Natural killer cell (primary cell): Measurements from ENCODE around the gene NDUFAF5. TPM values are rescaled to one million over a fixed set of nuclear protein-coding genes. Genes with fewer than 3 reads are reported as not detected.

Source experiments
- ATAC-seq, 3 donors: fragments of 150-1000 bp in 2 of 3; fragments of 200-7000 bp in 1 of 3; cut with Tn5 transposase; 1 replicate in 1 of 3; 2 replicates in 2 of 3; pipeline ENCODE4 v1.10.0; 2021; ENCODE audit warnings: mild to moderate bottlenecking in 2 of 3, moderate library complexity in 2 of 3
- DNase-seq, 2 donors: peaks; one replicate each; pipeline versions ENCODE4 v3.0.0 to v3.0.0-alpha.2; 2013 to 2021; ENCODE audit warnings: mixed read lengths in 1 of 2
- H3K27ac ChIP-seq: one replicate; pipeline ENCODE4 v1.5.1; 2013; ENCODE audit warnings: mild to moderate bottlenecking, low read length
- H3K27me3 ChIP-seq: one replicate; pipeline ENCODE4 v1.6.1; 2013; ENCODE audit warnings: low read length; ENCODE audit not compliant: control insufficient read depth, insufficient read depth
- H3K36me3 ChIP-seq: one replicate; pipeline ENCODE4 v1.6.1; 2013; ENCODE audit warnings: low read length; ENCODE audit not compliant: control insufficient read depth, insufficient read depth
- H3K4me1 ChIP-seq: one replicate; pipeline ENCODE4 v1.6.1; 2013; ENCODE audit warnings: low read length; ENCODE audit not compliant: control insufficient read depth, insufficient read depth
- H3K4me3 ChIP-seq: one replicate; pipeline ENCODE4 v1.5.1; 2013; ENCODE audit warnings: low read length
- H3K9me3 ChIP-seq: one replicate; pipeline ENCODE4 v1.6.1; 2013; ENCODE audit warnings: low read length; ENCODE audit not compliant: control insufficient read depth, insufficient read depth
- H3K27ac Mint-ChIP-seq, 2 donors: one replicate each; pipeline ENCODE4 v1.8.0; 2022; ENCODE audit warnings: mild to moderate bottlenecking in 2 of 2, mixed read lengths in 2 of 2, moderate library complexity in 1 of 2
- H3K27me3 Mint-ChIP-seq, 2 donors: one replicate each; pipeline ENCODE4 v1.8.0; 2022; ENCODE audit warnings: low read depth in 2 of 2, mixed read lengths in 2 of 2
- H3K36me3 Mint-ChIP-seq: one replicate; pipeline ENCODE4 v1.8.0; 2022; ENCODE audit warnings: mixed read lengths
- H3K4me1 Mint-ChIP-seq, 2 donors: one replicate each; pipeline ENCODE4 v1.8.0; 2022; ENCODE audit warnings: mixed read lengths in 2 of 2
- H3K4me3 Mint-ChIP-seq: one replicate; pipeline ENCODE4 v1.8.0; 2022; ENCODE audit warnings: mild to moderate bottlenecking, moderate library complexity, mixed read lengths
- H3K9me3 Mint-ChIP-seq, 2 donors: one replicate each; pipeline ENCODE4 v1.8.0; 2022; ENCODE audit warnings: mixed read lengths in 2 of 2
- CTCF ChIP-seq: fragments of 200-600 bp; IDR thresholded peaks from one replicate; pipeline ENCODE4 v1.8.0; 2022; ENCODE audit warnings: antibody characterized with exemption
- WGBS: methylation state at CpG from one replicate; pipeline ENCODE4 v1.1.7; 2013; ENCODE audit warnings: missing lambda C conversion rate; ENCODE audit not compliant: insufficient coverage; 5-methylcytosine and 5-hydroxymethylcytosine counted together
- intact Hi-C: fragments of 100-400 bp; cut with micrococcal nuclease; formaldehyde crosslinking; loops from one replicate; pipeline ENCODE4 v1.14.2; 2022
- total RNA-seq, 4 donors: library from RNA; stranded (reverse); fragments of 120-200 nt in 1 of 4; gene quantifications; one replicate each; pipeline versions ENCODE4 v1.2.3 to v1.2.4, GENCODE V29; 2013 to 2022

NDUFAF5 gene
- total RNA-seq, 3 donors from 2014 or later (not counting 1 experiment from before 2014, with no cell fraction given) = 63.4 to 75.9 (median 63.7) TPM

DNA sequence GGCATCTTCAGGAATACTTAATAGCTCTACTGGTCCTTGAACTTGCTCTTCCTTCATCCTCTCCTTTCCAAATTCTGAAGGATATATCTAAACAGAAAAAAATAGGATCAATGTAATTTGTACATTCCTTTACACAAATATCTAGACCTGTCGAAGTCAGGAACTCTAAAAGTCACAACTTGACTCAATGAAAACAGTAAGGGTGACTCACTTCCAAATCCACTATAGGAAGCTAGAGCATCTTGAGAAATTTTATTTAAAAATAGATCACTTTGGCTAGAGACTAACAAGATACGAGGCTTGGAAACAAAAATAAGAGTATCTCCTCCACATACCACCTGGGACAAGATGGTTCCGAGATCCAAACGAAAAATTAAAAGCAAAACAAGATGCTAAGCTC lies 12.3 kb upstream of the NDUFAF5 start:
- Mint-ChIP-seq H3K4me1 (peaks cover 0 to 5% of the 10 kb centered on the region in 2 donors), H3K4me3 (no peak overlapping the region), H3K27ac (no peak overlapping the region), H3K9me3 (no peaks in the 10 kb centered on the region), H3K27me3 (no peaks in the 10 kb centered on the region), H3K36me3 (peaks cover 12% of the 10 kb centered on the region)
- TF ChIP-seq CTCF = no peak
- Histone ChIP-seq H3K9me3 (no peaks in the 10 kb centered on the region), H3K36me3 (peaks cover 70% of the 10 kb centered on the region), H3K4me1 (no peaks in the 10 kb centered on the region), H3K27me3 (no peaks in the 10 kb centered on the region), H3K27ac (no peak overlapping the region), H3K4me3 (no peak overlapping the region)
- 87% methylated on average over 4 of the region's 4 CpGs for WGBS
- intact Hi-C loops = no loop called here
- no peak for ATAC-seq
- DNase-seq = no peak

DNA sequence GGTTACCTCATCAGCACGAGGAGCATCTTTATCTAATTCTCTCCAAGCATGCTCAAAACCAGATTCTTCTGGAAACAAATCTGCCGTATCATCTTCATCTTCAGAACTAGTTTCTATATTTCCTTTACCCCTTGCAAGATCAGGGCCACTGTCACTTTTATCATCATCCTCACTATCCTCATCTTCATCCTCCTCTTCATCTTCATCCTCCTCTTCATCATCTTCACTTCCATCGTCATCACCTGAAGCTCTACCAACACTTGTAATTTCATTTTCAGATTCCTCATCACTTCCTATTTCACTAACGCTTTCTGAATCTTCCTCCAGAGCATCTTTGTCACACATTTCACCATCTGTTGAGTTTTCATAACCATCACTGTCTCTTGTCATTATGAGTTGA lies 9.0 kb upstream of the NDUFAF5 start:
- peaks cover 0 to 12% of the 10 kb centered on the region in 2 donors for H3K4me1 Mint-ChIP-seq
- no peak for DNase-seq
- intact Hi-C loops = no loop called here
- H3K36me3 Mint-ChIP-seq = peaks cover 12% of the 10 kb centered on the region
- no peak overlapping the region for H3K4me3 Mint-ChIP-seq
- H3K27me3 Mint-ChIP-seq = no peaks in the 10 kb centered on the region
- ATAC-seq = no peak
- H3K9me3 Mint-ChIP-seq = no peaks in the 10 kb centered on the region
- Histone ChIP-seq H3K4me3 (no peak overlapping the region), H3K27ac (no peak overlapping the region), H3K9me3 (no peaks in the 10 kb centered on the region), H3K4me1 (no peaks in the 10 kb centered on the region), H3K27me3 (no peaks in the 10 kb centered on the region), H3K36me3 (peaks cover 51% of the 10 kb centered on the region)
- H3K27ac Mint-ChIP-seq = no peak overlapping the region
- 73% methylated on average over 4 of the region's 4 CpGs for WGBS
- TF ChIP-seq CTCF = no peak

DNA sequence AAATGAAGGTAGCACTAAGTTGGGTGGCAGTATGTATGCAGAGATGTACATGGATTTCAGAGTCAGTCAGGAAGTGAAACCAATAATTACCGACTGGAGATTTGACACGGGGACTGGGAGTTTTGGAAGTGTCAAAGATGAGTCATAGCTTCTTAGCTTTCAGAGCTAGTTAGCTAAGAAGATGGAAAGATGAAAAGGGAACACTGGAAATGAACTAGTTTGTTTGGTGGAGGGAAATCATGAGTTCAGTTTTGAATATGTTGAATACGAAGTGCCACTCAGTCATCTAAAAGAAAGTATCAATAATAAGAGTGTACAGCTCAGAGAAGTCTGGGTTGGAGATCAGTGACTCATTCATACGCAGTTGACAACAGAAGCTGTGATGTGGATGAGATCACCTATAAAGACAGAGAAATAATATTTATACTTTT lies 7.6 kb upstream of the NDUFAF5 start:
- H3K4me3 ChIP-seq = no peak overlapping the region
- peaks cover 12% of the 10 kb centered on the region for H3K36me3 Mint-ChIP-seq
- H3K27ac ChIP-seq = no peak overlapping the region
- DNase-seq = no peak
- H3K4me3 Mint-ChIP-seq = no peak overlapping the region
- no peak for ATAC-seq
- peak overlapping the region; percentile 3 to 8 for H3K27ac Mint-ChIP-seq
- no peaks in the 10 kb centered on the region for H3K4me1 ChIP-seq
- H3K9me3 ChIP-seq = no peaks in the 10 kb centered on the region
- peaks cover 50% of the 10 kb centered on the region for H3K36me3 ChIP-seq
- WGBS = 53% methylated on average over 3 of the region's 4 CpGs
- no peaks in the 10 kb centered on the region for H3K27me3 Mint-ChIP-seq
- intact Hi-C loops = no loop called here
- no peaks in the 10 kb centered on the region for H3K9me3 Mint-ChIP-seq
- no peak for TF ChIP-seq CTCF
- H3K27me3 ChIP-seq = no peaks in the 10 kb centered on the region
- peaks cover 0 to 14% of the 10 kb centered on the region in 2 donors for H3K4me1 Mint-ChIP-seq

DNA sequence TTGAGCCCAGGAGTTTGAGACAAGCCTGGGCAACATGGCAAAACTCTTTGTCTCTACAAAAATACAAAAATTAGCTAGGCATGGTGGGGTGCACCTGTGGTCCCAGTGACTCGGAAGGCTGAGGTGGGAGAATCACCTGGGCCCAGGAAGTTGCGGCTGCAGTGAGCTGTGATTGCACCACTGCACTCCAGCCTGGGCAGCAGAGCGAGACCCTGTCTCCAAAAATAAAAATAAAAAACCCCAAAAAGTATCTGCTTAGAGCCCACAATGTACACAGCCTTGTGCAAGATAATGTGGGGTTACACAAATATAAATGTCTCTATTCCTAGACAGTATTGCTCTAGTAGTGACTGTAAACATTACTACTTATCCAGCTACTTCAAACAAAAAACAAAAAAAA lies 6.0 kb upstream of the NDUFAF5 start:
- Mint-ChIP-seq H3K36me3 (peaks cover 12% of the 10 kb centered on the region), H3K27me3 (no peaks in the 10 kb centered on the region), H3K27ac (no peak overlapping the region), H3K4me1 (peaks cover 1 to 20% of the 10 kb centered on the region in 2 donors), H3K9me3 (no peaks in the 10 kb centered on the region), H3K4me3 (no peak overlapping the region)
- ATAC-seq (no peak), DNase-seq (no peak)
- peaks cover 44% of the 10 kb centered on the region for H3K36me3 ChIP-seq
- no peaks in the 10 kb centered on the region for H3K9me3 ChIP-seq
- intact Hi-C loops = no loop called here
- H3K27me3 ChIP-seq = no peaks in the 10 kb centered on the region
- H3K4me1 ChIP-seq = peaks cover 4% of the 10 kb centered on the region
- H3K4me3 ChIP-seq = no peak overlapping the region
- H3K27ac ChIP-seq = no peak overlapping the region
- WGBS = 79% methylated on average over 2 of the region's 3 CpGs
- no peak for TF ChIP-seq CTCF
